ENCODE measurements around the gene VWA8.

DNA sequence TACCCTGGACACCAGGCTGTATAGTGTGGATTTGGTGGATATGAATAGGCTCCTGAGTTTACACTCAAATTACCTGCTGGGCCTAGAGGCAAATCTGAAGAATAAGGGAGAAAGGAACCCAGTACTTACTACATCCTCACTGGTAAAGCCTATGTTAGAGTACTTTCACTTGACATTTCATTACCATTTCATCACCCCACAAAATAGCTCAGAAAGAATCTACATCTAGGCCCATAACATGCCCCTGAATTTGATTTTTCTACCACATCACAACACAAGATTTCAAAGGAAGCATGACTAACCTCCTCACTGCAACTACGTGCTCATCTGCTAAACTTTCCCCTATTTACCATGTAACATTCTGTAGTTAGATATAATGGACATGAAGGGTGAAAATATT lies 43.3 kb downstream of the VWA8 start:
- TF ChIP-seq, protein P1, sequence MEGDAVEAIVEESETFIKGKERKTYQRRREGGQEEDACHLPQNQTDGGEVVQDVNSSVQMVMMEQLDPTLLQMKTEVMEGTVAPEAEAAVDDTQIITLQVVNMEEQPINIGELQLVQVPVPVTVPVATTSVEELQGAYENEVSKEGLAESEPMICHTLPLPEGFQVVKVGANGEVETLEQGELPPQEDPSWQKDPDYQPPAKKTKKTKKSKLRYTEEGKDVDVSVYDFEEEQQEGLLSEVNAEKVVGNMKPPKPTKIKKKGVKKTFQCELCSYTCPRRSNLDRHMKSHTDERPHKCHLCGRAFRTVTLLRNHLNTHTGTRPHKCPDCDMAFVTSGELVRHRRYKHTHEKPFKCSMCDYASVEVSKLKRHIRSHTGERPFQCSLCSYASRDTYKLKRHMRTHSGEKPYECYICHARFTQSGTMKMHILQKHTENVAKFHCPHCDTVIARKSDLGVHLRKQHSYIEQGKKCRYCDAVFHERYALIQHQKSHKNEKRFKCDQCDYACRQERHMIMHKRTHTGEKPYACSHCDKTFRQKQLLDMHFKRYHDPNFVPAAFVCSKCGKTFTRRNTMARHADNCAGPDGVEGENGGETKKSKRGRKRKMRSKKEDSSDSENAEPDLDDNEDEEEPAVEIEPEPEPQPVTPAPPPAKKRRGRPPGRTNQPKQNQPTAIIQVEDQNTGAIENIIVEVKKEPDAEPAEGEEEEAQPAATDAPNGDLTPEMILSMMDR (IDR thresholded peaks at IDR 0.05 in 8 of 11, conservative IDR thresholded peaks at IDR 0.05 in 3 of 11), result no peak
- no peak for TF ChIP-seq POLR2A (IDR thresholded peaks at IDR 0.05)
- TF ChIP-seq POLR2AphosphoS5 (IDR thresholded peaks at IDR 0.05), result no peak
